HTERT RPE-1 (cell line): Measurements from ENCODE around the gene HAUS8.

Source experiments
- in situ Hi-C: fragments of 300-500 bp; cut with MboI; formaldehyde crosslinking; loops from 4 replicates; pipeline ENCODE4 v1.14.3; 2020; ENCODE audit warnings: low sequenced_read_pairs

HAUS8 gene

DNA sequence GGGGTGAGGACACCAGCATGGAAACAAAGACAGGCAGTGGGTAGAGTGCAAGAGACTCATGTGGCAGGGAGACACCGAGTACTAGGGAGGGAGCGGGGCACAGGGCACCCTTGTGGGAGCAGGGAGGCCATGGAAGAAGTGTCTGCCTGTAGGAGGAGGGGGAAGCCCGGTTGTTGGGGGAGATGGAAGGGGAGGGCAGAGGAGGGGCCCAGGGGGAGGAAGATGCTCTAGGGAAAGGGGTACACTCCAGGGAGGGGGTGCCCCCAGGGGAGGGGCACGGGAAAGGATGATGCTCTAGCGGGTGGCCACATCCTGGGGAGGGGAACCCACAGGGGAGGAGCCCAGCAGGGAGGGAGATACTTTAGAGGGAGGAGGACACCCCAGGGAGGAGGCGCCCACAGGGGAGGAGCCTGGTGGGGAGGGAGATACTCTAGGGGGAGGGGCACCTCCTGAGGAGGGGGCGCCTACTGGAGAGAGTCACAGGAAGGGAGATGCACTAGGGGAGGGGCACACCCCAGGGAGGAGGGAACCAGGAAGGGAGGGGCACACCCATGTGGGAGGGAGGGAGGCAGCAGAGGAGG, 73.6 kb downstream of the HAUS8 start:
- in situ Hi-C loops, result no loop called here
